Natural killer cell (primary cell): ENCODE measurements around the gene PURA. TPM values are rescaled to one million over a fixed set of nuclear protein-coding genes. Genes with fewer than 3 reads are reported as not detected.

ENCODE experiments used
- ATAC-seq, 3 donors: fragments of 150-1000 bp in 2 of 3; fragments of 200-7000 bp in 1 of 3; cut with Tn5 transposase; 1 replicate in 1 of 3; 2 replicates in 2 of 3; pipeline ENCODE4 v1.10.0; 2021; ENCODE audit warnings: mild to moderate bottlenecking in 2 of 3, moderate library complexity in 2 of 3
- DNase-seq, 2 donors: peaks; one replicate each; pipeline versions ENCODE4 v3.0.0 to v3.0.0-alpha.2; 2013 to 2021; ENCODE audit warnings: mixed read lengths in 1 of 2
- H3K27ac ChIP-seq: one replicate; pipeline ENCODE4 v1.5.1; 2013; ENCODE audit warnings: mild to moderate bottlenecking, low read length
- H3K27me3 ChIP-seq: one replicate; pipeline ENCODE4 v1.6.1; 2013; ENCODE audit warnings: low read length; ENCODE audit not compliant: control insufficient read depth, insufficient read depth
- H3K36me3 ChIP-seq: one replicate; pipeline ENCODE4 v1.6.1; 2013; ENCODE audit warnings: low read length; ENCODE audit not compliant: control insufficient read depth, insufficient read depth
- H3K4me1 ChIP-seq: one replicate; pipeline ENCODE4 v1.6.1; 2013; ENCODE audit warnings: low read length; ENCODE audit not compliant: control insufficient read depth, insufficient read depth
- H3K4me3 ChIP-seq: one replicate; pipeline ENCODE4 v1.5.1; 2013; ENCODE audit warnings: low read length
- H3K9me3 ChIP-seq: one replicate; pipeline ENCODE4 v1.6.1; 2013; ENCODE audit warnings: low read length; ENCODE audit not compliant: control insufficient read depth, insufficient read depth
- H3K27ac Mint-ChIP-seq, 2 donors: one replicate each; pipeline ENCODE4 v1.8.0; 2022; ENCODE audit warnings: mild to moderate bottlenecking in 2 of 2, mixed read lengths in 2 of 2, moderate library complexity in 1 of 2
- H3K27me3 Mint-ChIP-seq, 2 donors: one replicate each; pipeline ENCODE4 v1.8.0; 2022; ENCODE audit warnings: low read depth in 2 of 2, mixed read lengths in 2 of 2
- H3K36me3 Mint-ChIP-seq: one replicate; pipeline ENCODE4 v1.8.0; 2022; ENCODE audit warnings: mixed read lengths
- H3K4me1 Mint-ChIP-seq, 2 donors: one replicate each; pipeline ENCODE4 v1.8.0; 2022; ENCODE audit warnings: mixed read lengths in 2 of 2
- H3K4me3 Mint-ChIP-seq: one replicate; pipeline ENCODE4 v1.8.0; 2022; ENCODE audit warnings: mild to moderate bottlenecking, moderate library complexity, mixed read lengths
- H3K9me3 Mint-ChIP-seq, 2 donors: one replicate each; pipeline ENCODE4 v1.8.0; 2022; ENCODE audit warnings: mixed read lengths in 2 of 2
- WGBS: methylation state at CpG from one replicate; pipeline ENCODE4 v1.1.7; 2013; ENCODE audit warnings: missing lambda C conversion rate; ENCODE audit not compliant: insufficient coverage; 5-methylcytosine and 5-hydroxymethylcytosine counted together
- intact Hi-C: fragments of 100-400 bp; cut with micrococcal nuclease; formaldehyde crosslinking; loops from one replicate; pipeline ENCODE4 v1.14.2; 2022
- total RNA-seq, 4 donors: library from RNA; stranded (reverse); fragments of 120-200 nt in 1 of 4; gene quantifications; one replicate each; pipeline versions ENCODE4 v1.2.3 to v1.2.4, GENCODE V29; 2013 to 2022
- TF ChIP-seq, protein P1 (sequence below): fragments of 200-600 bp; IDR thresholded peaks from one replicate; pipeline ENCODE4 v1.8.0; 2022; ENCODE audit warnings: antibody characterized with exemption

PURA gene
- total RNA-seq, 3 donors from 2014 or later (not counting 1 experiment from before 2014, with no cell fraction given): 8.1 to 12.0 (median 9.8) TPM

DNA sequence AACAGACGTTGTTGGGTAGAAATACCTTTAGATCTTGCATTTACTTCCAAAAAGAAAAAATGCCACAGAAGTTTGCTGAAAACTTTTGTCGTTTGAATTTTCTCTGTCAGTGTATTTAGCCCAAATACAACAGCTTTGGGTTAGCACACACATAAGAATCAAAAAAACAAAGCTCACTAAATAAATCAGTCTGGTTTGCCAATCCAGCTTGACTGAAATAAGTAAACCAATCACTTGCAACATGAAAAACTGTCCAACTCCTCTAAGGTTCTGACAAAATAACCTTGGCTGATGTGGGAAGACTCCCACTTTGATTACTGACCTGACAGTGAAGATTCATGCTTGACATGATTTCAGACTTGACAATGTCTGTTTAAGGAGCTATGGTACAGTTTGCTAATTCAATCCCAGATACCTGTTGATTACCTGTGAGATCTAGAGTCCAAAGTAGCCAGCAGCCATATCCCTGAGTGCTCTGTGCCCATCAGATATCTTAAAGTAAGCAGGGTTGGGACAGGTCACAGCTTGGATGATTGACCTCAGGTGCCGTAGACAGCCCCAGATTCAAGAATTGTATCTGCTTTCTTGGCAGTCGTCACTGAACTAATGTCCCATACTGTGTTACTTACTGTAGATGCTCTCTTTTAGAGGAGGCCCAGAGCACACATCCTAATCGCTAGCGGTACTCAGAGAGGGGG lies 12.6 kb downstream of the PURA start:
- DNase-seq: no peak
- intact Hi-C loops: no loop called here
- Histone ChIP-seq H3K9me3 (no peaks in the 10 kb centered on the region), H3K27me3 (no peaks in the 10 kb centered on the region), H3K4me1 (no peaks in the 10 kb centered on the region), H3K4me3 (no peak overlapping the region), H3K36me3 (no peaks in the 10 kb centered on the region), H3K27ac (no peak overlapping the region)
- TF ChIP-seq, protein P1, sequence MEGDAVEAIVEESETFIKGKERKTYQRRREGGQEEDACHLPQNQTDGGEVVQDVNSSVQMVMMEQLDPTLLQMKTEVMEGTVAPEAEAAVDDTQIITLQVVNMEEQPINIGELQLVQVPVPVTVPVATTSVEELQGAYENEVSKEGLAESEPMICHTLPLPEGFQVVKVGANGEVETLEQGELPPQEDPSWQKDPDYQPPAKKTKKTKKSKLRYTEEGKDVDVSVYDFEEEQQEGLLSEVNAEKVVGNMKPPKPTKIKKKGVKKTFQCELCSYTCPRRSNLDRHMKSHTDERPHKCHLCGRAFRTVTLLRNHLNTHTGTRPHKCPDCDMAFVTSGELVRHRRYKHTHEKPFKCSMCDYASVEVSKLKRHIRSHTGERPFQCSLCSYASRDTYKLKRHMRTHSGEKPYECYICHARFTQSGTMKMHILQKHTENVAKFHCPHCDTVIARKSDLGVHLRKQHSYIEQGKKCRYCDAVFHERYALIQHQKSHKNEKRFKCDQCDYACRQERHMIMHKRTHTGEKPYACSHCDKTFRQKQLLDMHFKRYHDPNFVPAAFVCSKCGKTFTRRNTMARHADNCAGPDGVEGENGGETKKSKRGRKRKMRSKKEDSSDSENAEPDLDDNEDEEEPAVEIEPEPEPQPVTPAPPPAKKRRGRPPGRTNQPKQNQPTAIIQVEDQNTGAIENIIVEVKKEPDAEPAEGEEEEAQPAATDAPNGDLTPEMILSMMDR: no peak
- no peaks in the 10 kb centered on the region for H3K9me3 Mint-ChIP-seq
- WGBS: 97% methylated on average over 5 of the region's 6 CpGs
- H3K36me3 Mint-ChIP-seq: no peaks in the 10 kb centered on the region
- ATAC-seq: no peak
- H3K27ac Mint-ChIP-seq: no peak overlapping the region
- no peak overlapping the region for H3K4me3 Mint-ChIP-seq
- H3K27me3 Mint-ChIP-seq: no peaks in the 10 kb centered on the region
- peaks cover 17 to 22% of the 10 kb centered on the region in 2 donors for H3K4me1 Mint-ChIP-seq

DNA sequence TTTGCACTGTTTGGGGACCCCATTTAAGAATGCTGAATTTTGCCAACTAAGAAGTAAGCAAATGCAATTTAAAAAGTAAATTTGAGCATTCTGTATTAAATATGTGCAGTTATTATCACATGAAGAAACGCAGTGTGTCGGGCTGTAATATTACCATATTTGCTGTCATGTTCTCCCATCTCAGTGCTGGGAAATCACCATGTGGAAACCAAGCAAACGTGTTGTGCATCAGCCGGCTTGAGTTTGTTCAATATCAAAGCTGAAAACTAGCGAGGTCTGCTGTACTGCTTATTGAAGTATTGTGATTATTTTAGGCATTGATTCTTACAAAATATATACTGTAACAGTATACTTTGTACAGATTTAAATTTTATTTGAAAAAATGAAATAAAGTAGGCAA lies 14.5 kb downstream of the PURA start:
- ATAC-seq (no peak), DNase-seq (no peak)
- Histone ChIP-seq H3K27me3 (no peaks in the 10 kb centered on the region), H3K27ac (no peak overlapping the region), H3K9me3 (no peaks in the 10 kb centered on the region), H3K4me1 (peaks cover 6% of the 10 kb centered on the region), H3K36me3 (no peaks in the 10 kb centered on the region), H3K4me3 (no peak overlapping the region)
- intact Hi-C loops: no loop called here
- Mint-ChIP-seq H3K27ac (no peak overlapping the region), H3K36me3 (no peaks in the 10 kb centered on the region), H3K27me3 (no peaks in the 10 kb centered on the region), H3K4me1 (peaks cover 32% of the 10 kb centered on the region in 2 donors), H3K4me3 (no peak overlapping the region), H3K9me3 (no peaks in the 10 kb centered on the region)
- 94% methylated on average over 4 of the region's 5 CpGs for WGBS
- TF ChIP-seq, protein P1: no peak

DNA sequence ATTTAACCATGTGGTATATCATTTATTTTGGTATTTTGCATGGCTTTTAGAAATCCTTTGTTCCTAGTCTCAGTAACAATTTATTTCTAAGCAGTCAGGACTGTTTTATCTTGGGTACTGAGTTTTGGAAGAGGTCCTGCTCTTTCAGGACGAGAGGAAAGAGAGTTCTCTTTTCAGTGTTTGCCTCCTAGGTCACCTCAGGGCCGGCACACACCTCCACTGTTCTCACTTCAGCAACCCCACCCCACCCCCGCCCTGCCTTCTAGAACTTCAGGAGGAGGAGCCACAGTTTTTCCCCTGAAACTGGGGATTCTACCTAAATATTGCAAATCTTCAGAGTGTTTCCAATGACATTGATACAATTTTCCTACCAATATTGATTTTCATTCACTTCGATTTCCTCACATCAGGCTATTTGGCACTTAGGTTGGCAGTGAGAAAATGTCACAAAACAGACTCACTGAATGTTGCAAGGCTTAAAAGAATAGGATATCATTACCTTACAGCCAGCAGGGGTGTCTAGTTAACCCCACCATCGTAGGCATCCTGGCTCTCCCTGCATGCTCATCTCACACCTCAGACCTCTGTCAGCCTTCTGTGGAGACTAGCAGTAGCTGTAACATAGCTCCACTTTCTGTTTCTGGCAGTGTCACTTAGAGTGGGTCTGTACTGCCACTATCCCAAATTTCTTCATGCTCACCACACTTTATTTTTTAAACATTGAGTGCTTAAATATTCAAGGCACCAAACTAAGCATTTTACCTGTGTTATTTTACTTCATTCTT lies 17.2 kb downstream of the PURA start:
- peaks cover 37 to 42% of the 10 kb centered on the region in 2 donors for H3K4me1 Mint-ChIP-seq
- Histone ChIP-seq H3K27ac (no peak overlapping the region), H3K4me3 (no peak overlapping the region), H3K27me3 (no peaks in the 10 kb centered on the region), H3K36me3 (no peaks in the 10 kb centered on the region), H3K4me1 (peaks cover 13% of the 10 kb centered on the region), H3K9me3 (no peaks in the 10 kb centered on the region)
- intact Hi-C loops: no loop called here
- 87% methylated on average over 5 of the region's 5 CpGs for WGBS
- H3K9me3 Mint-ChIP-seq: no peaks in the 10 kb centered on the region
- no peak overlapping the region for H3K27ac Mint-ChIP-seq
- DNase-seq (no peak), ATAC-seq (peak; percentile 38 to 59 (median 51))
- TF ChIP-seq, protein P1: no peak
- H3K27me3 Mint-ChIP-seq: no peaks in the 10 kb centered on the region
- no peaks in the 10 kb centered on the region for H3K36me3 Mint-ChIP-seq
- H3K4me3 Mint-ChIP-seq: no peak overlapping the region
